HFFc6 (cell line): ENCODE data around the gene MON1A. TPM values are rescaled to one million over a fixed set of nuclear protein-coding genes. Genes with fewer than 3 reads are reported as not detected.
"Not testable (repeated sequence)": the region's sequence is repeated elsewhere in the genome, so short reads cannot be mapped to it uniquely, and the experiment has no call there.

ENCODE experiments used
- DNase-seq: peaks from one replicate; pipeline ENCODE4 v3.0.0-alpha.2; 2018
- H3K27ac Mint-ChIP-seq: 2 replicates; pipeline ENCODE4 v1.8.0; 2020; ENCODE audit warnings: mild to moderate bottlenecking, mixed read lengths
- H3K27me3 Mint-ChIP-seq: 2 replicates; pipeline ENCODE4 v1.8.0; 2021; ENCODE audit warnings: mild to moderate bottlenecking, moderate library complexity, mixed read lengths; ENCODE audit not compliant: insufficient read depth
- H3K36me3 Mint-ChIP-seq: 2 replicates; pipeline ENCODE4 v1.8.0; 2021; ENCODE audit warnings: low read depth, mixed read lengths
- H3K4me1 Mint-ChIP-seq: 2 replicates; pipeline ENCODE4 v1.8.0; 2020; ENCODE audit warnings: low read depth, mixed read lengths
- H3K4me3 Mint-ChIP-seq: 2 replicates; pipeline ENCODE4 v1.8.0; 2020; ENCODE audit warnings: mild to moderate bottlenecking, moderate library complexity, mixed read lengths
- H3K9me3 Mint-ChIP-seq: 2 replicates; pipeline ENCODE4 v1.8.0; 2020; ENCODE audit warnings: mild to moderate bottlenecking, mixed read lengths
- total RNA-seq, 6 experiments: library from RNA; stranded (reverse); fragmentation: NEBNext Ultra II Directional; extraction: Animal tissue kit (Norgen Biotek cat#: 25700); gene quantifications; 2 replicates in 1 of 6; 3 replicates in 5 of 6; pipeline ENCODE4 v1.2.3, GENCODE V29; 2021
- TF ChIP-seq, protein P1 (sequence below): fragments of 200-600 bp; sonication (generic); IDR thresholded peaks from 2 replicates; pipeline ENCODE4 v1.5.0; 2021; ENCODE audit warnings: antibody characterized with exemption, mild to moderate bottlenecking

The MON1A gene
- total RNA-seq, 6 experiments from 2014 or later, result 13.6 to 20.3 (median 15.7) TPM

DNA sequence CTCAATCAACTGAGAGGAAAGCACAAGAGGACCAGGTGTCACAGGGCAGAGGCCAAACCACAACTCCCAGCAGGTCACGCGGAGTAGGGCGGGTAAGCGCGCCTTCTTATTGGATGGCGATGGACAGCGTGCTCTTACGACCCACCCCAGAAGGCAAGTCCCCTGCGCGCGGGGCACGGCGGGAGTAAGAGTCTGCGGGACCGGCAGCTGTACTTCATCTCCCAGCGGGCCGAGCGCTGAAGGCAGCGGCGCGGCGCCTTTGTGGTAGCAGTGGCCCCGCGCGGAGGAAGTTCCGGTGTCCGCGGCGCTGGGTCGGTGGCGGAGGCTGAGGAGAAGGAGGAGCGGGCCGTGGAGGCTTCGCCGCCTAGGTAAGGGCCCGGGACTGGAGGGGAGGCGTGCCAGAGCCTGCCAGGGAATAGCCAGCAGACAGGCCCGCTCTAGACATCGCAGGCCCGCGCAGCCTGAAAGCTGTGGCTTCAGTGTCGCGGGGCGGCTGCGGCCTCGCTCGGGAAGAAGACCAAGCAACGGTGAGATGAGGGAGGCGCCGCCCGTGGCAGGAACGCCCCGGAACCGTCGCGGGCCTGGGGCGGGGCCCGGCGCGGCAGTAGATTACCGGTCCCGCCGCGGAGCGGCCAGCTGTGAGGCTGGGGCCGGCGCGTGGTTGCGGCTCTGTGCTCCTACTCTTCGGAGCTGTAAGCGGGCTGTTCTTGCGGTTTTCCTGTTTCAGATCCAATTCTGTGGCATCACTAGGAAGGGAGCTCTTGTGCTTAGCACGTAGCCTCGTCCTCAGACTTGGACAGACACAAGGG lies 10.5 kb upstream of the MON1A start, which contains the start of gene RBM6:
TSS of gene RBM6 (plus strand) at position 293 of the 809 bp plus-strand sequence. CDS start 22,492 bp downstream, outside the sequence.
- Mint-ChIP-seq H3K9me3 (no peaks in the 10 kb centered on the region), H3K36me3 (peaks cover 12% of the 10 kb centered on the region; the same call in 1 of the 2 replicates), H3K4me3 (peak within 1 kb of the TSS; percentile 96), H3K4me1 (peaks cover 17% of the 10 kb centered on the region), H3K27me3 (peaks cover 1% of the 10 kb centered on the region; the same call in 1 of the 2 replicates), H3K27ac (peak within 1 kb of the TSS; percentile 97)
- DNase-seq, result peak; percentile 94
- TF ChIP-seq, protein P1, sequence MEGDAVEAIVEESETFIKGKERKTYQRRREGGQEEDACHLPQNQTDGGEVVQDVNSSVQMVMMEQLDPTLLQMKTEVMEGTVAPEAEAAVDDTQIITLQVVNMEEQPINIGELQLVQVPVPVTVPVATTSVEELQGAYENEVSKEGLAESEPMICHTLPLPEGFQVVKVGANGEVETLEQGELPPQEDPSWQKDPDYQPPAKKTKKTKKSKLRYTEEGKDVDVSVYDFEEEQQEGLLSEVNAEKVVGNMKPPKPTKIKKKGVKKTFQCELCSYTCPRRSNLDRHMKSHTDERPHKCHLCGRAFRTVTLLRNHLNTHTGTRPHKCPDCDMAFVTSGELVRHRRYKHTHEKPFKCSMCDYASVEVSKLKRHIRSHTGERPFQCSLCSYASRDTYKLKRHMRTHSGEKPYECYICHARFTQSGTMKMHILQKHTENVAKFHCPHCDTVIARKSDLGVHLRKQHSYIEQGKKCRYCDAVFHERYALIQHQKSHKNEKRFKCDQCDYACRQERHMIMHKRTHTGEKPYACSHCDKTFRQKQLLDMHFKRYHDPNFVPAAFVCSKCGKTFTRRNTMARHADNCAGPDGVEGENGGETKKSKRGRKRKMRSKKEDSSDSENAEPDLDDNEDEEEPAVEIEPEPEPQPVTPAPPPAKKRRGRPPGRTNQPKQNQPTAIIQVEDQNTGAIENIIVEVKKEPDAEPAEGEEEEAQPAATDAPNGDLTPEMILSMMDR, result peak; percentile 16

DNA sequence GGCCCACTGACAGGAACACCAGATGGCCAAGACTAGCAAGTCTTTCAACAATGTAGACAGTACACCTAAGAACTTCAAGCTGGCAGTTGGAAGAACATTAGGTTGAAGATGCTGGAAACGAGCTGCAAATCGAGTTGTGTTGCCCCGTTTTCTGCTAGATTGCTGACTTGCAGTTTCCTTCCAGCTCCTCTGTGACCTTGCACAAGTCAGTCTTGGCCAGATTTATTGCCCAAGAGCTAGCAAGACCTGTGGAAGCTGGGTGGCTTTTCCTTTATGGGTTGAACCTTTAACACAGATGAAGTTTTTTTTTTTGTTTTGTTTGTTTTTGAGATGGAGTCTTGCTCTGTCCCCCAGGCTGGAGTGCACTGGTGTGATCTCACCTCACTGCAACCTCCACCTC lies 7.5 kb upstream of the MON1A start:
- no peak for DNase-seq
- H3K4me3 Mint-ChIP-seq, result no peak overlapping the region
- H3K27ac Mint-ChIP-seq, result no peak overlapping the region

DNA sequence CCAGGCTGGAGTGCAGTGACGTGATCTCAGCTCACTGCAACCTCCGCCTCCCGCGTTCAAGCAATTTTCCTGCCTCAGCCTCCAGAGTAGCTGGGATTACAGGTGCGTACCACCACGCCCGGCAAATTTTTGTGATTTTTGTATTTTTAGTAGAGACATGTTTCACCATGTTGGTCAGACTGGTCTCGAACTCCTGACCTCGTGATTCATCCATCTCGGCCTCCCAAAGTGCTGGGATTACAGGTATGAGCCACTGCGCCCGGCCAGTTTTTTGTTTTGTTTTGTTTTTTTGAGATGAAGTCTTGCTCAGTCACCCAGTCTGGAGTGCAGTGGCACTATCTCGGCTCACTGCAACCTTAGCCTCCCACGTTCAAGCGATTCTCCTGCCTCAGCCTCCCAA lies 2.7 kb upstream of the MON1A start:
- not testable (repeated sequence) for DNase-seq, H3K27me3 Mint-ChIP-seq, H3K9me3 Mint-ChIP-seq, H3K27ac Mint-ChIP-seq, H3K4me3 Mint-ChIP-seq, H3K36me3 Mint-ChIP-seq
- peaks cover 30% of the 10 kb centered on the region for H3K4me1 Mint-ChIP-seq

More for the DNA sequence above, 7.5 kb upstream of the MON1A start:
- Mint-ChIP-seq H3K9me3 (no peaks in the 10 kb centered on the region), H3K36me3 (no peaks in the 10 kb centered on the region), H3K4me1 (peaks cover 11% of the 10 kb centered on the region), H3K27me3 (peaks cover 1% of the 10 kb centered on the region; the same call in 1 of the 2 replicates)
- TF ChIP-seq, protein P1, result no peak

DNA sequence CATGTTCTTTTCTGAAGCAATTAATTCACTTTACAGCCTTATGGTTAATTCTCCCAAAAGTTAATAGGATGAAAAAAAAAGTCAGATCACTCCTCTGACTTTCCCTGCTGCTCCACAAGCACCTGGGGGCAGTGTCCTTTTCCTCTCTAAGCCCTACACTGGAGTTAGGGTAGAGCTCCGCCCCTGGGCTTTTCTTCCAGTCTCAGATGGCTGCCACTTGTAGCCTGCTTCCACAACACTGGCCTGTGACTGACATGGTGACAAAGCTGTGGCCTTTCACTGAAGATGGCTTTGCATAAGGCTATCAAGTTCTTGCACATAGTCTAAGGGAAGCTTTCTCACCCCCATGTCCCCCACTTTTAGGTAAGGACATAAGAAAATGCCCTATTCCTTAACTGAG lies 1.3 kb upstream of the MON1A start:
- TF ChIP-seq, protein P1, result peak; percentile 6; the same call in 1 of the 2 replicates
- Mint-ChIP-seq H3K4me3 (no peak overlapping the region; the same call in 1 of the 2 replicates), H3K27ac (no peak overlapping the region; the same call in none of the 2 replicates), H3K4me1 (peaks cover 34% of the 10 kb centered on the region), H3K9me3 (no peaks in the 10 kb centered on the region), H3K27me3 (no peaks in the 10 kb centered on the region; the same call in 1 of the 2 replicates), H3K36me3 (peaks cover 3% of the 10 kb centered on the region; the same call in 1 of the 2 replicates)
- no peak for DNase-seq

DNA sequence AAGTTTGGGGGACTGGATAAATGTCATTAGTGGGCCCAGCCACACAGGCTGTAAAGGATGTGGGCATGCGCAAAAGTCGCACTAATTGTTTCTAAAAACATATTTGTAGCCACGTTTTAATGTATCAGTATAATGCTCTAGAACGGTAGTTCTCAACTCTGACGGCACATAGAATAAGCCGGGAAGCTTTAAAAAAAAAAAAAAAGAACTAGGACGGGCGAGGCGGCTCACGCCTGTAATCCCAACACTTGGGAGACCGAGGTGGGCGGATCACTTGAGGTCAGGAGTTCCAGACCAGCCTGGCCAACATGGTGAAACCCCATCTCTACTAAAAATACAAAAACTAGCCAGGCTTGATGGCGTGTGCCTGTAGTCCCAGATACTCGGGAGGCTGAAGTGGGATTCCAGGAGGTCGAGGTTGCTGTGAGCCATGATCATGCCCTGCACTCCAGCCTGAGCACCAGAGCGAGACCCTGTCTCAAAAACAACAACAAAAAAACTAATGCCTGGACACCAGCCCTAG lies 618 bp upstream of the MON1A start:
- peaks cover 38% of the 10 kb centered on the region for H3K4me1 Mint-ChIP-seq
- peak overlapping the region; percentile 94 for H3K4me3 Mint-ChIP-seq
- no peaks in the 10 kb centered on the region for H3K9me3 Mint-ChIP-seq
- no peak for DNase-seq
- H3K27me3 Mint-ChIP-seq, result no peaks in the 10 kb centered on the region; the same call in 1 of the 2 replicates
- TF ChIP-seq, protein P1, result no peak
- peaks cover 5% of the 10 kb centered on the region; the same call in 1 of the 2 replicates for H3K36me3 Mint-ChIP-seq
- peak overlapping the region; percentile 91 for H3K27ac Mint-ChIP-seq
